Mucosa of stomach (tissue), 1 donor: ENCODE results near the gene TLR8.

Experiments used
- H3K27me3 ChIP-seq: one replicate; pipeline ENCODE4 v1.7.0; 2013; ENCODE audit warnings: mild to moderate bottlenecking, low read length; ENCODE audit not compliant: control insufficient read depth, insufficient read depth
- H3K36me3 ChIP-seq: one replicate; pipeline ENCODE4 v1.7.0; 2013; ENCODE audit warnings: low read length; ENCODE audit not compliant: control insufficient read depth, insufficient read depth
- H3K4me1 ChIP-seq: one replicate; pipeline ENCODE4 v1.7.0; 2013; ENCODE audit warnings: mild to moderate bottlenecking, low read length; ENCODE audit not compliant: control insufficient read depth, insufficient read depth
- H3K4me3 ChIP-seq: one replicate; pipeline ENCODE4 v1.7.0; 2013; ENCODE audit warnings: low read length
- H3K9ac ChIP-seq: one replicate; pipeline ENCODE4 v1.7.0; 2013; ENCODE audit warnings: mild to moderate bottlenecking, low read length, moderate library complexity
- H3K9me3 ChIP-seq: one replicate; pipeline ENCODE4 v1.7.0; 2013; ENCODE audit warnings: mild to moderate bottlenecking, low read length, moderate library complexity; ENCODE audit not compliant: control insufficient read depth
- donor health status: Pancreatic carcinoma.

The TLR8 gene

DNA sequence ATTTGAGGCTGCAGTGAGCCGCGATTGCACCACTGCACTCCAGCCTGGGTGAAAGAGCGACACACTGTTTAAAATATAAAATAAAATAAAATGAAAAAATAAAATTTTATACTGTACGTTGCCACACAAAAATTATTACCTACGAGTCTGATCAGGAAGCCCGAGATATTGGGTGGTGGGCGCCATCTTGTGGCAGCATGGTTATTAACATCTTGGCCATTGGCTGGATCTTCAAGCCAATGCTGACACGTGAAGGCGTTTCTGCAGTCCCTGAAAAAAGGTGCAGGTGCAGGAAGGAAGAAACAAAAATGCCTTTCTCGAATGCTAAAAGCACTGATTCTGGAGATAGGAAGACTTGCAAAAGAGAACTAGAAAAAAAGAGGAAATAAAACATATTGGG is 4.9 kb upstream of the TLR8 start:
- no peaks in the 10 kb centered on the region for H3K9me3 ChIP-seq
- no peaks in the 10 kb centered on the region for H3K36me3 ChIP-seq
- no peaks in the 10 kb centered on the region for H3K27me3 ChIP-seq
- no peaks in the 10 kb centered on the region for H3K4me1 ChIP-seq
- no peak overlapping the region for H3K4me3 ChIP-seq
- H3K9ac ChIP-seq = no peak overlapping the region

DNA sequence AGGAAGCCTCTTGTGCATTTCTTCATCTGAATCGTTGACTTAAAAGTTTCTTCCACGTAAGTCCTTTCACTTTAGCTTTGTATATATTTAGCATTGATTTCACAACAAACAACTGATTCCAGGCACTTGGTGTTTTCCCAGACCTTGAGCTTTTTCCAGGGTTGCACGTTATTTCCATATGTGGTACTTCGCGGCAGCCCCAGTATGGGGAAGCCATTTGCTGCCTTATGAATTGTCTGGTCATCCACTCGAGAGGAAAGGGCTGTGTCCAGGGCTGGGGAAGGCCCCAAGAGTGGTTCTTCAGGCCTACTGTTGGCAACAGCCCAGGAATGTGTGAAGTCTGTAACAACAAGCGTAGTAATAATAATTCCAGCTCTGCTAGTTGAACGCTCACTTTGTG is 2.8 kb upstream of the TLR8 start:
- H3K27me3 ChIP-seq = no peaks in the 10 kb centered on the region
- H3K36me3 ChIP-seq = no peaks in the 10 kb centered on the region
- no peak overlapping the region for H3K4me3 ChIP-seq
- H3K4me1 ChIP-seq = no peaks in the 10 kb centered on the region
- H3K9me3 ChIP-seq = no peaks in the 10 kb centered on the region
- H3K9ac ChIP-seq = no peak overlapping the region

DNA sequence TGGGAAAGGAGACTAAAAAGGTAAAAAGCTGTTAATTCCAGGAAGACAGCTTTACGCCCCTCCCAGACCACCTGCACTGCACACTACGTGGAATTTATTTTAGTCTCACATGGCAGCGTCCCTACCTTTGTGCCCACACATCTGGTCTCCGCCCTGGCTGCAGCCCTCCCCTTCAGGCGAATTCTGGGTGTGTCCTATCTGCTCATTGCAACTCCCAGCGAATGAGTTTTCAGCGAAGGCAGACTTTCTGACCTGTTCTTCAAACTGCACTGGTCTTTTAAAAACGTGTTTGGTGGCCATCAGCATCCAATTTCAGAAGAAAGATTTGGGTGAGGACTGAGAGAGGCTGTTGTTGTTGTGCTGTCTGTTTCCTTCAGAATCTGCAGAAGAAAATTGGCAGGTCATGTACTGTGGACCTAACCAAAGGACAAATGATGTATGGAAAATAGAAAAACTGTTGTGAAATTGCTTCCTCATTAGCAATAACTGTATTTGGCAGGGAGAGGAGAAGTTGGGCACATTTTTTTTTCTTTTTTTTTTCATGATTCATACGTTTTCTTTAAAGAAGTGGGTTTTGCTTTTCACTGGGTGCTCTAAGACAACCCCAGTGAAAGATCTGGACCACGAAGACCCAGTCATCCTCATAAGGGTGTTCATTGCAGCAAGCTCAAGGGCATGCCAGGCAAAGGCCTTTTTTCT is 4.2 kb downstream of the TLR8 start:
- Histone ChIP-seq H3K9ac (no peak overlapping the region), H3K4me1 (peaks cover 3% of the 10 kb centered on the region), H3K4me3 (no peak overlapping the region), H3K27me3 (no peaks in the 10 kb centered on the region), H3K9me3 (no peaks in the 10 kb centered on the region), H3K36me3 (no peaks in the 10 kb centered on the region)

GRCh38 chrX:12911122-12911470 is 4.7 kb downstream of the TLR8 start:
- Histone ChIP-seq H3K36me3 (no peaks in the 10 kb centered on the region), H3K27me3 (no peaks in the 10 kb centered on the region), H3K9ac (no peak overlapping the region), H3K4me1 (peaks cover 3% of the 10 kb centered on the region), H3K9me3 (no peaks in the 10 kb centered on the region), H3K4me3 (no peak overlapping the region)

GRCh38 chrX:12912791-12913482 is 6.5 kb downstream of the TLR8 start:
- H3K9me3 ChIP-seq = no peaks in the 10 kb centered on the region
- H3K36me3 ChIP-seq = no peaks in the 10 kb centered on the region
- H3K9ac ChIP-seq = no peak overlapping the region
- peaks cover 3% of the 10 kb centered on the region for H3K4me1 ChIP-seq
- no peak overlapping the region for H3K4me3 ChIP-seq
- H3K27me3 ChIP-seq = no peaks in the 10 kb centered on the region

GRCh38 chrX:12917753-12918152 is 11.3 kb downstream of the TLR8 start:
- Histone ChIP-seq H3K9ac (no peak overlapping the region), H3K36me3 (no peaks in the 10 kb centered on the region), H3K4me3 (no peak overlapping the region), H3K4me1 (no peaks in the 10 kb centered on the region), H3K27me3 (no peaks in the 10 kb centered on the region), H3K9me3 (no peaks in the 10 kb centered on the region)

DNA sequence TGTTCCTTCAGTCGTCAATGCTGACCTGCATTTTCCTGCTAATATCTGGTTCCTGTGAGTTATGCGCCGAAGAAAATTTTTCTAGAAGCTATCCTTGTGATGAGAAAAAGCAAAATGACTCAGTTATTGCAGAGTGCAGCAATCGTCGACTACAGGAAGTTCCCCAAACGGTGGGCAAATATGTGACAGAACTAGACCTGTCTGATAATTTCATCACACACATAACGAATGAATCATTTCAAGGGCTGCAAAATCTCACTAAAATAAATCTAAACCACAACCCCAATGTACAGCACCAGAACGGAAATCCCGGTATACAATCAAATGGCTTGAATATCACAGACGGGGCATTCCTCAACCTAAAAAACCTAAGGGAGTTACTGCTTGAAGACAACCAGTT is 12.6 kb downstream of the TLR8 start:
- H3K4me3 ChIP-seq = no peak overlapping the region
- no peaks in the 10 kb centered on the region for H3K9me3 ChIP-seq
- H3K36me3 ChIP-seq = no peaks in the 10 kb centered on the region
- no peaks in the 10 kb centered on the region for H3K27me3 ChIP-seq
- no peaks in the 10 kb centered on the region for H3K4me1 ChIP-seq
- no peak overlapping the region for H3K9ac ChIP-seq

- Histone ChIP-seq H3K4me1 (no peaks in the 10 kb centered on the region), H3K36me3 (no peaks in the 10 kb centered on the region), H3K9me3 (no peaks in the 10 kb centered on the region), H3K4me3 (no peak overlapping the region), H3K9ac (no peak overlapping the region), H3K27me3 (no peaks in the 10 kb centered on the region)
Measured at GRCh38 chrX:12919620-12920019, 13.2 kb downstream of the TLR8 start.

DNA sequence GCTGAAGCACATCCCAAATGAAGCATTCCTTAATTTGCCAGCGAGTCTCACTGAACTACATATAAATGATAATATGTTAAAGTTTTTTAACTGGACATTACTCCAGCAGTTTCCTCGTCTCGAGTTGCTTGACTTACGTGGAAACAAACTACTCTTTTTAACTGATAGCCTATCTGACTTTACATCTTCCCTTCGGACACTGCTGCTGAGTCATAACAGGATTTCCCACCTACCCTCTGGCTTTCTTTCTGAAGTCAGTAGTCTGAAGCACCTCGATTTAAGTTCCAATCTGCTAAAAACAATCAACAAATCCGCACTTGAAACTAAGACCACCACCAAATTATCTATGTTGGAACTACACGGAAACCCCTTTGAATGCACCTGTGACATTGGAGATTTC is 14.6 kb downstream of the TLR8 start:
- Histone ChIP-seq H3K4me3 (no peak overlapping the region), H3K9me3 (no peaks in the 10 kb centered on the region), H3K36me3 (no peaks in the 10 kb centered on the region), H3K27me3 (no peaks in the 10 kb centered on the region), H3K4me1 (no peaks in the 10 kb centered on the region), H3K9ac (no peak overlapping the region)

GRCh38 chrX:12921886-12922598 is 15.6 kb downstream of the TLR8 start:
- no peaks in the 10 kb centered on the region for H3K4me1 ChIP-seq
- H3K9me3 ChIP-seq = no peaks in the 10 kb centered on the region
- H3K36me3 ChIP-seq = no peaks in the 10 kb centered on the region
- H3K9ac ChIP-seq = no peak overlapping the region
- H3K27me3 ChIP-seq = no peaks in the 10 kb centered on the region
- no peak overlapping the region for H3K4me3 ChIP-seq

DNA sequence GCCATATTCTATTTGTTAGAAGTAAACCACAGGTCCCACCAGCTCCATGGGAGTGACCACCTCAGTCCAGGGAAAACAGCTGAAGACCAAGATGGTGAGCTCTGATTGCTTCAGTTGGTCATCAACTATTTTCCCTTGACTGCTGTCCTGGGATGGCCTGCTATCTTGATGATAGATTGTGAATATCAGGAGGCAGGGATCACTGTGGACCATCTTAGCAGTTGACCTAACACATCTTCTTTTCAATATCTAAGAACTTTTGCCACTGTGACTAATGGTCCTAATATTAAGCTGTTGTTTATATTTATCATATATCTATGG is 16.1 kb downstream of the TLR8 start:
- H3K36me3 ChIP-seq = no peaks in the 10 kb centered on the region
- H3K27me3 ChIP-seq = no peaks in the 10 kb centered on the region
- no peak overlapping the region for H3K4me3 ChIP-seq
- no peak overlapping the region for H3K9ac ChIP-seq
- H3K9me3 ChIP-seq = no peaks in the 10 kb centered on the region
- no peaks in the 10 kb centered on the region for H3K4me1 ChIP-seq

DNA sequence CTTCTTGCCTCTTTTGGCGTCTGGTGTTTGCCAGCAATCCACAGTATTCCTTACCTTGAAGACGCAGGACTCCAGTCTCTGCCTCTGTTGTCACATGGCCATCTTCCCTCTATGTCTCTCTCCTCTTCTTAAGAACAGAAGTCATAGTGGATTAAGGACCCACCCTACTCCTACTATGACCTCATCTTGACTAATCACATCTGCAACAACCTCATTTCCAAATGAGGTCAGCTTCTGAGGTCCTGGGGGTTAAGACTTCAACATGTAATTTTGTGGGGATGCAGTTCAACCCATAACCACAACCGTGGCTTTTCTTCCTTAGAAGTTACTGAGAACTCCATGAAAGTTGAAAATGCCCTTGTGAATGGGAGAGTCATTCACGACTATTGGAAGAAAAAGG is 23.3 kb downstream of the TLR8 start:
- no peaks in the 10 kb centered on the region for H3K4me1 ChIP-seq

More for the DNA sequence above, 23.3 kb downstream of the TLR8 start:
- Histone ChIP-seq H3K36me3 (no peaks in the 10 kb centered on the region), H3K27me3 (no peaks in the 10 kb centered on the region), H3K9ac (no peak overlapping the region), H3K9me3 (no peaks in the 10 kb centered on the region), H3K4me3 (no peak overlapping the region)
